ENCODE results near the gene PSENEN. TPM values are rescaled to one million over a fixed set of nuclear protein-coding genes. Genes with fewer than 3 reads are reported as not detected.

The PSENEN gene
- total RNA-seq, 4 donors from 2014 or later = 6.6 to 80.0 (median 56.8) TPM

Other genes with a start within 250 kb of the PSENEN start
- gene DMKN, start 232.0 kb upstream of the PSENEN start, total RNA-seq = 10 to 100 TPM in 2 of 4 donors, 1 to 10 TPM in 2; 2.7 to 18.1 (median 10.0) TPM
- gene SBSN, start 217.3 kb upstream of the PSENEN start, total RNA-seq = not detected
- not detected for gene GAPDHS, start 212.2 kb upstream of the PSENEN start, total RNA-seq
- gene TMEM147, start 200.0 kb upstream of the PSENEN start, total RNA-seq = 10 to 100 TPM; 29.5 to 77.0 (median 54.0) TPM
- gene ATP4A, start 182.0 kb upstream of the PSENEN start, total RNA-seq = not detected
- gene PMIS2, start 159.5 kb upstream of the PSENEN start, total RNA-seq = not detected
- gene HAUS5, start 132.9 kb upstream of the PSENEN start, total RNA-seq = 1 to 10 TPM; 3.7 to 6.6 (median 5.2) TPM
- gene RBM42, start 116.6 kb upstream of the PSENEN start, total RNA-seq = 100 to 1,000 TPM in 1 of 4 donors, 10 to 100 TPM in 3; 53.1 to 107 (median 62.5) TPM
- gene ETV2, start 103.9 kb upstream of the PSENEN start, total RNA-seq = 10 to 100 TPM in 1 of 4 donors, 1 to 10 TPM in 2, not detected in 1; 1.1 to 35.2 (median 3.5) TPM
- 1,000 to 10,000 TPM in 1 of 4 donors, 100 to 1,000 TPM in 3; 368 to 1,320 (median 628) TPM for gene COX6B1, start 97.3 kb upstream of the PSENEN start, total RNA-seq
- gene UPK1A, start 79.1 kb upstream of the PSENEN start, total RNA-seq = not detected
- not detected for gene ZBTB32, start 41.1 kb upstream of the PSENEN start, total RNA-seq
- 10 to 100 TPM; 31.8 to 63.9 (median 50.7) TPM for gene KMT2B, start 27.6 kb upstream of the PSENEN start, total RNA-seq
- 1 to 10 TPM in 3 of 4 donors, under 1 TPM in 1; 0.40 to 7.3 (median 6.0) TPM for gene IGFLR1, start 3.2 kb upstream of the PSENEN start, total RNA-seq
- 100 to 1,000 TPM in 1 of 4 donors, 10 to 100 TPM in 3; 34.8 to 122 (median 44.9) TPM for gene U2AF1L4, start 233 bp upstream of the PSENEN start, total RNA-seq
- gene LIN37, start 2.9 kb downstream of the PSENEN start, total RNA-seq = 10 to 100 TPM; 10.5 to 41.1 (median 15.8) TPM
- gene HSPB6, start 11.4 kb downstream of the PSENEN start, total RNA-seq = 100 to 1,000 TPM in 1 of 4 donors, 10 to 100 TPM in 3; 22.3 to 185 (median 43.9) TPM
- gene PROSER3, start 12.5 kb downstream of the PSENEN start, total RNA-seq = 10 to 100 TPM in 2 of 4 donors, 1 to 10 TPM in 2; 9.2 to 42.8 (median 24.6) TPM
- 10 to 100 TPM in 2 of 4 donors, 1 to 10 TPM in 2; 6.7 to 70.3 (median 17.2) TPM for gene ARHGAP33, start 29.9 kb downstream of the PSENEN start, total RNA-seq
- not detected for gene PRODH2, start 67.2 kb downstream of the PSENEN start, total RNA-seq
- gene NPHS1, start 106.9 kb downstream of the PSENEN start, total RNA-seq = not detected
- not detected for gene KIRREL2, start 111.3 kb downstream of the PSENEN start, total RNA-seq
- 10 to 100 TPM in 1 of 4 donors, 1 to 10 TPM in 2, under 1 TPM in 1; 1.00 to 10.5 (median 4.5) TPM for gene APLP1, start 122.9 kb downstream of the PSENEN start, total RNA-seq
- gene NFKBID, start 154.9 kb downstream of the PSENEN start, total RNA-seq = 10 to 100 TPM in 3 of 4 donors, 1 to 10 TPM in 1; 7.5 to 29.5 (median 13.1) TPM
- gene HCST, start 156.9 kb downstream of the PSENEN start, total RNA-seq = 1 to 10 TPM in 1 of 4 donors, not detected in 3; 9.4 TPM
- 10 to 100 TPM; 25.6 to 81.5 (median 52.2) TPM for gene TYROBP, start 162.6 kb downstream of the PSENEN start, total RNA-seq
- 10 to 100 TPM; 12.1 to 48.6 (median 16.6) TPM for gene LRFN3, start 190.7 kb downstream of the PSENEN start, total RNA-seq
- 10 to 100 TPM; 30.3 to 83.8 (median 55.4) TPM for gene SDHAF1, start 249.5 kb downstream of the PSENEN start, total RNA-seq